ENCODE data around the gene HMGXB3.
"Not testable (repeated sequence)": the region's sequence is repeated elsewhere in the genome, so short reads cannot be mapped to it uniquely, and the experiment has no call there.

The HMGXB3 gene

DNA sequence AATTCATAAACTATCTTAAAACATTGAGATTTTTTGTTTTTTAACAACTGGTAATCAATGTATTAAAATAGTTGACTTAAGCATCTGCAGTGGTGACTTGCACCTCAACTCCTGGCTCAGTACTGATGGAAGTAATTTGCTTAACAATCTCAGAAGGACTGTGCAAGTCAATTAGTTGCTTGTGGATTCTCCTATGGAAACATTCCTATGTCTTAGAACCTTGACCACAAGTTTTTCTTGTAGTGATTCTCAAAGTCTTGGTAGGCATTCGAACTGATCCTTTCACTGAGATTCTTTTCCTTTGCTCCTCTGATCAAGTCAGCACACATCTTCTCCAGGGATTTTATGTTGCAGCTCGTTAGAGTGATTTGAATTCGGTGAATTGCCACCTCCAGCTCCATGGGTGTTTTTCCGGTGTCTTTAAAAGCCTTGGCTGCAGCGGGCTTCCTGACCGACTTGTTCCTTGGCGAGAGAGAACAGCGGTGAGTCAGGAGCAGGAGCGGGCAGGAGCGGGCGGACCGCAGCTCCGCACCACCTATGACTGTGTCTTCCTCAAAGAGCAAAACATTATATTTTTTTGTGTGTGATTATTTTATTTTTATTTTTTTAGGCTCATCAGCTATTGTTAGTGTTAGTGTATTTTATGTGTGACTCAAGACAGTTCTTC, 21.1 kb downstream of the HMGXB3 start:
- no peak for DNase-seq (ENCODE audit: low spot score)

GRCh38 chr5:150022158-150022531, 21.6 kb downstream of the HMGXB3 start:
- no peak for DNase-seq (ENCODE audit: low spot score)

GRCh38 chr5:150022681-150023080, 22.1 kb downstream of the HMGXB3 start:
- no peak for DNase-seq (ENCODE audit: low spot score)

GRCh38 chr5:150023136-150023535, 22.6 kb downstream of the HMGXB3 start:
- no peak for DNase-seq (ENCODE audit: low spot score)

GRCh38 chr5:150024346-150024984, 23.9 kb downstream of the HMGXB3 start:
- DNase-seq (ENCODE audit: low spot score) = no peak

DNA sequence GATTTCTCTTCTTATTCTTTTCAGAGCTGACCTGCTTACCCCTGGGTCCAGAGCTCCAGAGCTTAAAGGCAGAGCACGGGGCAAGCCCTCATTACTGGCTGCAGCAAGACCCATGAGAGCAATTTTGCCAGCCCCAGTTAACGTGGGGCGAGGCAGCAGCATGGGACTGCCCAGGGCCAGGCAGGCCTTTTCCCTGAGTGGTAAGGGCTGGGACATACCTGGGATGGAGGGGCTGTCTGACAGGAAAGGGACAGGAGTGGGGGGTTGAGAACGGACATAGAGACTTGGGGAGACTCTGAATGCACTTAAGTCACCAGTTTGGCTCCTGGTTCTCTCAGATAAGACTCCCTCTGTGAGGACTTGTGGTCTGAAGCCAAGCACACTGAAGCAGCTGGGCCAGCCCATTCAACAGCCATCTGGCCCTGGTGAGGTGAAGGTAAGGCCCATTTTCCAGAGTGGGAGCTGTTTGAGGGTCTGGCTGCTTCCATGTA, 26.2 kb downstream of the HMGXB3 start:
- no peak for DNase-seq (ENCODE audit: low spot score)

GRCh38 chr5:150028047-150028446, 27.5 kb downstream of the HMGXB3 start:
- not testable (repeated sequence) for DNase-seq (ENCODE audit: low spot score)

DNA sequence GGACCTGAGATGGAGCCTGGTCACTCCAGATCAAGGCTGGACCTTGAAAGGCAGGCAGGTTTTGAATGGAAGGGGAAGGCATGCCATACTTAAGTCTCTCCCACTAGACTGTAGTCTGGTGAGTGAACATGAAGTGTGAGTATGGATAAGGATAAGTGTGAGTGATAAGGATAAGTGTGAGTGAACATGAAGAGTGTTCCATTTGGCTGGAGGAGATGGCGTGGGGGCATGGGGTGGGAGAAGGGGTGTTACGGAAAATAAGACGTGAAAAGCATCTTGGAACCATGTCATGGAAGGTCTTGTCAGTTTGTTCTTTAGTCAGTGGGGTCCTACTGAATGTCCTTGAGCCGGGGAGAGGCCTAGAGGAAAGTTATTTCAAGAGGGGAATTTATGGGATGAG, 32.8 kb downstream of the HMGXB3 start:
- no peak for DNase-seq (ENCODE audit: low spot score)

- no peak for DNase-seq (ENCODE audit: low spot score)
These were observed 34.1 kb downstream of the HMGXB3 start for GRCh38 chr5:150034662-150035061.

DNA sequence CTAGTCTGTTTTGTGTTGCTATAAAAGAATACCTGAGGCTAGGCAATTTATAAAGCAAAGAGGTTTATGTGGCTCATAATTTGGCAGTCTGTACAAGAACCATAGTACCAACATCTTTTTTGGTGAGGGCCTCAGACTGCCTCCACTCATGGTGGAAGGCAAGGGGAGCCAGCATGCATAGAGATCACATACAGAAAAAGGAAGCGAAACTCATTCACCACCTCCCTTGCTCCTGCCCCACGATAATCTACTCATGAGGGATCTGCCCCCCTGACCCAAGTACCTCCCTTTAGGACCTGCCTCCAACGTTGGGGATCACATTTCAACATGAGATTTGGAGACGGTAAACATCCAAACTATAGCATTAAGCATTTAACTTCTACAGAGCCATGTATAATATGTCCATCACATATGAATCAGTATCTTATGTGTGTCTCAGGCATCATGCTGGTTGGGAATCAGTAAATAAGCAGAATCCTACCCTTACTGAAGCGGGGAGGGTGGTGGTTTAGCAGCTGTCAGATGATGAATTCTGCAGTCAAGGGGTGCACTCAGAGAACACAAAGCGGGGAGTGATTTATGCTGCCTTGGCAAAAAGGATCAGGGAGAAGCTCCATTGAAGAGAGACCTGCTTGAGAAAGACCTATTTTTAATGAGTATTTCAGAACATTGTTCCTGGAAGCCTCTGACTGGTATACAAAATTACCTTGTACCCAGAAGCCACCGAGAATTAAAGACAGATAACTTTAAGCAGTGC, 34.8 kb downstream of the HMGXB3 start:
- no peak for DNase-seq (ENCODE audit: low spot score)

GRCh38 chr5:150036513-150036912, 36.0 kb downstream of the HMGXB3 start:
- no peak for DNase-seq (ENCODE audit: low spot score)

- DNase-seq (ENCODE audit: low spot score) = no peak
These were observed 38.0 kb downstream of the HMGXB3 start for GRCh38 chr5:150038547-150038946.

- DNase-seq (ENCODE audit: low spot score) = no peak
These were observed 41.9 kb downstream of the HMGXB3 start for GRCh38 chr5:150042459-150042858.

GRCh38 chr5:150043657-150044328, 43.3 kb downstream of the HMGXB3 start:
- DNase-seq (ENCODE audit: low spot score) = no peak

- DNase-seq (ENCODE audit: low spot score) = no peak
These were observed 43.8 kb downstream of the HMGXB3 start for GRCh38 chr5:150044329-150044681.

- DNase-seq (ENCODE audit: low spot score) = no peak
These were observed 44.2 kb downstream of the HMGXB3 start for GRCh38 chr5:150044712-150045111.

- DNase-seq (ENCODE audit: low spot score) = no peak
These were observed 45.0 kb downstream of the HMGXB3 start for GRCh38 chr5:150045549-150045948.

GRCh38 chr5:150046031-150046430, 45.5 kb downstream of the HMGXB3 start:
- no peak for DNase-seq (ENCODE audit: low spot score)

- not testable (repeated sequence) for DNase-seq (ENCODE audit: low spot score)
These were observed 49.8 kb downstream of the HMGXB3 start for GRCh38 chr5:150050172-150050811.

DNA sequence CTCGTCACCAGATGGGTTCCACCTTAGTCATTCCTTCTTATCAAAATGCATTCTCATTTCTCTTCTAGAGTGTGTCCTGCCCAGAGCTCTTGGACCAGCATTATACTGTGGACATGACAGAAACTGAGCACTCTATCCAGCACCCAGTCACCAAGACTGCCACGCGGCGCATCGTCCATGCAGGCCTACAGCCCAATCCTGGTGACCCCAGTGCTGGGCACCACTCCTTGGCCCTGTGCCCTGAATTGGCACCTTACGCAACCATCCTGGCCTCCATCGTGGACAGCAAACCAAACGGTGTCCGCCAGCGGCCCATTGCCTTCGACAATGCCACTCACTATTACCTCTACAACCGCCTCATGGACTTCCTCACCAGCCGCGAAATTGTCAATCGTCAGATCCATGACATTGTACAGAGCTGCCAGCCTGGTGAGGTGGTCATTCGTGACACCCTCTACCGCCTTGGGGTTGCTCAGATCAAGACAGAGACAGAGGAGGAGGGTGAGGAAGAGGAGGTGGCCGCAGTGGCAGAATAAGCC, 51.2 kb downstream of the HMGXB3 start:
- DNase-seq (ENCODE audit: low spot score) = no peak

DNA sequence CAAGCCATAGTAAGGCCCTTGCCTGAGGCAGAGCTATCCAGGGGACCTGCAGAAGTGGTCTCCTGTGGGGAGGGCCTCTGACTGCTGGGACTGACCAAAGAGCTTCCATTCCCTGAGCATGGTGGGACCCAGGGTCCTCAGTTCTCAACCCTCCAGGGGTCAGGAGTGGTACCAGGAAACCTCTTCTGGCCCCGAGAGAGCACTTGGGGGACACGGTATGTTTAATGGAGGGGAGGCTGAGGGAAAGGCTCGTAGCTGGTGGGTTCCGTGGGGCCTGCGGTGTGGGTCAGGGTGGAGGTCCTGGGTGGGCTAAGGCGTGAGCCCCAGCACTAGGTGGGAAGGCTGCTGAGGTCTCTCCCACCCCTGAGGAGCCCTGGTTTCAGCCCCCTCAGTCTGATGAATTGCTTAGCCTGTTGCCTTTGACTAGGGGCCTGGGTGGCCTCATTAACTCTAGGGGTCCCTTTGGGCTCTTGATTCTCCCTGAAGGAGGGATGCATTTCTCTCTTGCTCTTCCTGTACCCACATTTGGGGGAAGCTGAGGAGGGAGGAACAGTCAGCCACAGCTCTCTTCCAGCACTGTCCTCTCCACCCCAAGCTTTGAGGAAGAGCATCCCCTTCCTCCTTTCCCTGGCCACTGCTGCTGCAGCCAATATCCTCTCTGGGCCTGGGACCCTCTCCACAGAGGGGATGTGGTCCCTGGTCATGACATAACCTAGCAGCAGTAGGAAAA, 51.9 kb downstream of the HMGXB3 start:
- no peak for DNase-seq (ENCODE audit: low spot score)

Data from ecto neural progenitor cell (in vitro differentiated cells).